C4-2B (cell line): Measurements from ENCODE around the gene ARMC7.

Experiments
- ZFX ChIP-seq: fragments of 450-650 bp; IDR thresholded peaks from 2 replicates; pipeline ENCODE4 v1.6.1; 2017
- TF ChIP-seq, protein P1 (sequence below): fragments of 450-650 bp; conservative IDR thresholded peaks from 2 replicates; pipeline ENCODE4 v1.5.1; 2017; ENCODE audit warnings: mild to moderate bottlenecking

DNA sequence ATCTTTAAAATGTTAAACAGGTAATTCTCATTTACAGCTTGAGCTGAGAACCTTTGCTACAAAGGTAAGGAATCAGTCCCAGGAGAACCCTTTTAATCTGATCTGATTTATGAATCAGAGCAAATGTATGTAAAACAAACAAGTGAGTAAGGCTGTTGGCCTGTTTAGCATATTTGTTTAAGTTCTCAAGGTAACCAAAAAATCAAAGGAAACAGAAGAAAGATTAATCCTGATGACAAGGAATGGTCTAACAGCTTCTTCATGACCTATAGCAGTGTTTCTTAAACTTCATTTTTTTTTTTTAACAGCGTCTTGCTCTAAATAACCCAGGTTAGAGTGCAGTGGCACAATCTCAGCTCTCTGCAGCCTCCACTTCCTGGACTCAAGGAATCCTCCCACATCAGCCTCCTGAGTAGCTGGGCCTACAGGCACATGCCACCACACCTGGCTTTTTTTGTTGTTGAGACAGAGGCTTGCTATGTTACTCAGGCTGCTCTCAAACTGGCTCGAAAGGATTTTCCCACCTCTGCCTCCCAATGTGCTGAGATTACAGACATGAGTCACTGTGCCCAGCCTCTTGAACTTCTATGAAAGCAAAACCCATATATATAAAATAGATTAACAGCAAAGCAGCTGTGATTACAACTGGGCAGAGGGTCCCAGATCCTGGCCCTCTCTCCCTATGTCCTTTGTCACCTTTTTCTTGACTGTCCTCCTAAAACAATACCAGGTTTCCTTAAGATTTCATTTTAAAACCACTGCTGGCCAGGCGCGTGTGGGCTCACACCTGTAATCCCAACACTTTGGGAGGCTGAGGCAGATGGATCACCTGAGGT is 49.6 kb downstream of the ARMC7 start:
- TF ChIP-seq, protein P1, sequence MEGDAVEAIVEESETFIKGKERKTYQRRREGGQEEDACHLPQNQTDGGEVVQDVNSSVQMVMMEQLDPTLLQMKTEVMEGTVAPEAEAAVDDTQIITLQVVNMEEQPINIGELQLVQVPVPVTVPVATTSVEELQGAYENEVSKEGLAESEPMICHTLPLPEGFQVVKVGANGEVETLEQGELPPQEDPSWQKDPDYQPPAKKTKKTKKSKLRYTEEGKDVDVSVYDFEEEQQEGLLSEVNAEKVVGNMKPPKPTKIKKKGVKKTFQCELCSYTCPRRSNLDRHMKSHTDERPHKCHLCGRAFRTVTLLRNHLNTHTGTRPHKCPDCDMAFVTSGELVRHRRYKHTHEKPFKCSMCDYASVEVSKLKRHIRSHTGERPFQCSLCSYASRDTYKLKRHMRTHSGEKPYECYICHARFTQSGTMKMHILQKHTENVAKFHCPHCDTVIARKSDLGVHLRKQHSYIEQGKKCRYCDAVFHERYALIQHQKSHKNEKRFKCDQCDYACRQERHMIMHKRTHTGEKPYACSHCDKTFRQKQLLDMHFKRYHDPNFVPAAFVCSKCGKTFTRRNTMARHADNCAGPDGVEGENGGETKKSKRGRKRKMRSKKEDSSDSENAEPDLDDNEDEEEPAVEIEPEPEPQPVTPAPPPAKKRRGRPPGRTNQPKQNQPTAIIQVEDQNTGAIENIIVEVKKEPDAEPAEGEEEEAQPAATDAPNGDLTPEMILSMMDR, result no peak
- TF ChIP-seq ZFX, result no peak
